Tibial nerve (tissue), 4 donors: ENCODE results near the gene PABPN1. TPM values are rescaled to one million over a fixed set of nuclear protein-coding genes. Genes with fewer than 3 reads are reported as not detected.

Experiments
- DNase-seq, 2 donors: peaks; one replicate each; pipeline ENCODE4 v3.0.0-alpha.2; 2019; ENCODE audit warnings: low spot score in 2 of 2
- H3K27ac ChIP-seq, 4 donors: fragments of 200-600 bp; sonication (generic) in 3 of 4; one replicate each; pipeline ENCODE4 v1.5.1; 2017 to 2019; ENCODE audit warnings: mild to moderate bottlenecking in 1 of 4
- H3K27me3 ChIP-seq, 2 donors: fragments of 200-600 bp; sonication (generic) in 1 of 2; one replicate each; pipeline versions ENCODE4 v1.5.1 to v1.6.0; 2017 to 2019
- H3K36me3 ChIP-seq, 3 donors: fragments of 200-600 bp; sonication (generic); one replicate each; pipeline ENCODE4 v1.5.1; 2018 to 2019
- H3K4me1 ChIP-seq, 4 donors: fragments of 200-600 bp; sonication (generic) in 3 of 4; one replicate each; pipeline ENCODE4 v1.5.1; 2017 to 2019
- H3K4me3 ChIP-seq, 4 donors: fragments of 200-600 bp; sonication (generic) in 3 of 4; one replicate each; pipeline ENCODE4 v1.5.1; 2017 to 2019; ENCODE audit warnings: mild to moderate bottlenecking in 1 of 4, moderate library complexity in 1 of 4
- H3K9me3 ChIP-seq, 4 donors: fragments of 200-600 bp; sonication (generic) in 3 of 4; one replicate each; pipeline ENCODE4 v1.5.1; 2017 to 2019
- EP300 ChIP-seq, 2 donors: sonication (generic); formaldehyde crosslinking; IDR thresholded peaks; one replicate each; pipeline ENCODE4 v1.6.1; 2017; ENCODE audit warnings: antibody characterized with exemption in 2 of 2, mild to moderate bottlenecking in 1 of 2
- POLR2A ChIP-seq, 2 donors: fragments of 450-650 bp; IDR thresholded peaks; one replicate each; pipeline ENCODE4 v1.6.1; 2017; ENCODE audit warnings: antibody characterized with exemption in 2 of 2, mild to moderate bottlenecking in 2 of 2, moderate library complexity in 2 of 2
- WGBS, 2 donors: methylation state at CpG; one replicate each; pipeline ENCODE4 v1.1.5; 2018; 5-methylcytosine and 5-hydroxymethylcytosine counted together
- total RNA-seq, 4 donors: library from RNA; depleted of rRNA; stranded (reverse); fragments of >200 nt; gene quantifications; one replicate each; pipeline ENCODE4 v1.1.0, GENCODE V29; 2016
- TF ChIP-seq, protein P1 (sequence below), 5 experiments: fragments of 200-600 bp in 3 of 5; fragments of 450-650 bp in 2 of 5; sonication (generic) in 3 of 5; IDR thresholded peaks; one replicate each; pipeline ENCODE4 v1.5.1; 2016 to 2019; ENCODE audit warnings: antibody characterized with exemption in 5 of 5, mild to moderate bottlenecking in 3 of 5, moderate library complexity in 2 of 5

The PABPN1 gene
- total RNA-seq, 4 donors from 2014 or later: 52.1 to 80.8 (median 64.5) TPM

DNA sequence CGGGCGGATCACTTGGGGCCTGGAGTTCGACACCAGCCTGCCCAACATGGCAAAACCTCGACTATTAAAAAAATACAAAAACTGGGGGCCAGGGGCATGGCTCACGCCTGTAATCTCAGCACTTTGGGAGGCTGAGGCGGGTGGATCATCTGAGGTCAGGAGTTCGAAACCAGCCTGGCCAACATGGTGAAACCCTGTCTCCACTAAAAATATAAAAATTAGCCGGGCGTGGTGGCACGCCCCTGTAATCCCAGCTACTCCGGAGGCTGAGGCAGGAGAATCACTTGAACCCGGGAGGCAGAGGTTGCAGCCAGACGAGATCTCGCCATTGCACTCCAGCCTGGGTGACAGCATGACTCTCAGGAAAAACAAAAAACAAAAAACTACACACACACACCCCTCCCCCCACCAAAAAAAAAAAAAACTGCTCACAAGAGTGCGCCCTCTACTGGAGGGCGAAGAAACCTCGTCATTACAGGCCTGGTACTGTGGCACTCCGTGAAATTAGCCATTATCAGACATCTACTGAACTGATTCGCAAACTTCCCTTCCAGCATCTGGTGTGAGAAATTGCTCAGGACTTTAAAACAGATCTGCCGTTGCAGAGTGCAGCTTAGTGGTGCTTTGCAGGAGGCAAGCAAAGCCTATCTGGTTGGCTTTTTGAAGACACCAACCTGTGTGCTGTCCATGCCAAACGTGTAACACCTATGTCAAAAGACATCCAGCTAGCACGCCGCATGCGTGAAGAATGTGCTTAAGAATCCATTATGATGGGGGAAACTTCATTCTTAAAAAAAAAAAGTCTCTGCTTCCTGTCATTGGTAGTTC lies 26.3 kb upstream of the PABPN1 start:
- Histone ChIP-seq H3K27me3 (no peaks in the 10 kb centered on the region), H3K9me3 (no peaks in the 10 kb centered on the region), H3K27ac (peak overlapping the region in 2 of 4 donors; percentile 27 to 30), H3K4me3 (no peak overlapping the region), H3K36me3 (peaks cover 0 to 26% (median 0%) of the 10 kb centered on the region in 3 donors), H3K4me1 (peaks cover 0 to 38% (median 16%) of the 10 kb centered on the region in 4 donors)
- TF ChIP-seq EP300 (IDR thresholded peaks at IDR 0.05) (no peak), POLR2A (IDR thresholded peaks at IDR 0.05) (no peak)
- TF ChIP-seq, protein P1, sequence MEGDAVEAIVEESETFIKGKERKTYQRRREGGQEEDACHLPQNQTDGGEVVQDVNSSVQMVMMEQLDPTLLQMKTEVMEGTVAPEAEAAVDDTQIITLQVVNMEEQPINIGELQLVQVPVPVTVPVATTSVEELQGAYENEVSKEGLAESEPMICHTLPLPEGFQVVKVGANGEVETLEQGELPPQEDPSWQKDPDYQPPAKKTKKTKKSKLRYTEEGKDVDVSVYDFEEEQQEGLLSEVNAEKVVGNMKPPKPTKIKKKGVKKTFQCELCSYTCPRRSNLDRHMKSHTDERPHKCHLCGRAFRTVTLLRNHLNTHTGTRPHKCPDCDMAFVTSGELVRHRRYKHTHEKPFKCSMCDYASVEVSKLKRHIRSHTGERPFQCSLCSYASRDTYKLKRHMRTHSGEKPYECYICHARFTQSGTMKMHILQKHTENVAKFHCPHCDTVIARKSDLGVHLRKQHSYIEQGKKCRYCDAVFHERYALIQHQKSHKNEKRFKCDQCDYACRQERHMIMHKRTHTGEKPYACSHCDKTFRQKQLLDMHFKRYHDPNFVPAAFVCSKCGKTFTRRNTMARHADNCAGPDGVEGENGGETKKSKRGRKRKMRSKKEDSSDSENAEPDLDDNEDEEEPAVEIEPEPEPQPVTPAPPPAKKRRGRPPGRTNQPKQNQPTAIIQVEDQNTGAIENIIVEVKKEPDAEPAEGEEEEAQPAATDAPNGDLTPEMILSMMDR (IDR thresholded peaks at IDR 0.05): peak; percentile 66 to 94 (median 71)
- WGBS, 2 donors: 31% methylated on average over 24 of the region's 24 CpGs
- DNase-seq: peak in 1 of 2 donors; percentile 47

DNA sequence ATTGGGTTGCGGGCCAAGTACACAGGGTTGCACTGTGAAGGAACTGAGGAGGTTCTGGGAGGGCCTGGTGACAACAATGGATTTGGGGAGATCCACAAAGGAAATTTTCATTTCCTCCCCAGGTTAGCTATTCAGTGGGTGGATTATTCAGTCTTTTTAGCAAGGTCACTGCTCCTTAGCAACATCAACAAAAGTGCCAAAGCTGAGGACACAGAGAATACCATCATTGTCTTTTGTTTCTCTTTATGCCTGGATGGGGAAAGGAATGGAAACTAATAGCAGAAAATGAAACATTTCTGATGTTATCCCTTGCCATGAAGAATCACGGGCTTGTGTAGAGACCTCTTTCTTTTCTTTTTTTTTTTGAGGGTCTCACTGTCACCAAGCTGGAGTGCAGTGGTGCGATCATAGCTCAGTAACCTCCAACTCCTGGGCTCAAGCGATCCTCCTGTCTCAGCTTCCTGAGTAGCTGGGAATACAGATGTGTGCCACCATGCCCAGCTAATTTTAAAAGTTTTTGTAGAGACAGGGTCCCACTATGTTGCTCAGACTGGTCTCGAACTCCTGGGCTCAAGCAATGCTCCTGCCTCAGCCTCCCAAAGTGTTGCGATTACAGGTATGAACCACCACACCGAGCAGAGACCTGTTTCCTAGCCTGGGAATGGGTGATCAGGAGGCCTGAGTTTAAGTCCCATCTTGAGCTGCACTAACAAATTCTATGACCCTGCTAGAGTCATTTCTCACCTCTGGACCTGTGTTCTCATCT lies 25.1 kb upstream of the PABPN1 start:
- Histone ChIP-seq H3K36me3 (peaks cover 0 to 26% (median 0%) of the 10 kb centered on the region in 3 donors), H3K27me3 (no peaks in the 10 kb centered on the region), H3K4me3 (no peak overlapping the region), H3K27ac (peak overlapping the region in 2 of 4 donors; percentile 27 to 30), H3K9me3 (no peaks in the 10 kb centered on the region), H3K4me1 (peaks cover 0 to 47% (median 23%) of the 10 kb centered on the region in 4 donors)
- no peak for DNase-seq
- WGBS, 2 donors: 78 to 80% methylated on average over 7 of the region's 7 CpGs
- TF ChIP-seq POLR2A (IDR thresholded peaks at IDR 0.05): no peak
- TF ChIP-seq EP300 (IDR thresholded peaks at IDR 0.05): no peak

DNA sequence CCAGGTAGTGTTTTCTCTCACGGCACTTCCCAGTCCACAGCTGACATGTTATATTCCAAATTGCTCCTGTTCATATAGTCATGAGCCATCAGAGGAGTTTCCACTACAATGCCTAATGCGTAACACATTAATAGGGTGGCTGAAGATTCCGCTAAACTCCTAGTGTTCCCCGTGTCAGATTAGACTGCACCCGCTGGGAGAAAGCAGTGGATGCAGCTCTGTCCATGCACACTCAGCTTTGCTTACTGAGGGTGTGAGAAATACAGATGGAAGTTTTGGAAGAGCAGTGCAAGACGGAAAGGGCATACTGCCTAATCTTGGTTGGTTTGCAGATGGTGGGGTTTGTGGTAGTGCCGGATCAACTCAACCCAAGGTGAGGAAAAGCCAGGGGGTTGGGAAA lies 24.2 kb upstream of the PABPN1 start:
- no peak for DNase-seq
- H3K36me3 ChIP-seq: peaks cover 0 to 26% (median 0%) of the 10 kb centered on the region in 3 donors
- peaks cover 0 to 47% (median 23%) of the 10 kb centered on the region in 4 donors for H3K4me1 ChIP-seq
- no peak overlapping the region for H3K4me3 ChIP-seq
- TF ChIP-seq, protein P1 (IDR thresholded peaks at IDR 0.05): no peak
- no peak for TF ChIP-seq EP300 (IDR thresholded peaks at IDR 0.05)
- no peak for TF ChIP-seq POLR2A (IDR thresholded peaks at IDR 0.05)
- no peaks in the 10 kb centered on the region for H3K9me3 ChIP-seq
- 87 to 89% methylated on average over 7 of the region's 7 CpGs for WGBS, 2 donors
- H3K27ac ChIP-seq: peak overlapping the region in 2 of 4 donors; percentile 27 to 30
- no peaks in the 10 kb centered on the region for H3K27me3 ChIP-seq

DNA sequence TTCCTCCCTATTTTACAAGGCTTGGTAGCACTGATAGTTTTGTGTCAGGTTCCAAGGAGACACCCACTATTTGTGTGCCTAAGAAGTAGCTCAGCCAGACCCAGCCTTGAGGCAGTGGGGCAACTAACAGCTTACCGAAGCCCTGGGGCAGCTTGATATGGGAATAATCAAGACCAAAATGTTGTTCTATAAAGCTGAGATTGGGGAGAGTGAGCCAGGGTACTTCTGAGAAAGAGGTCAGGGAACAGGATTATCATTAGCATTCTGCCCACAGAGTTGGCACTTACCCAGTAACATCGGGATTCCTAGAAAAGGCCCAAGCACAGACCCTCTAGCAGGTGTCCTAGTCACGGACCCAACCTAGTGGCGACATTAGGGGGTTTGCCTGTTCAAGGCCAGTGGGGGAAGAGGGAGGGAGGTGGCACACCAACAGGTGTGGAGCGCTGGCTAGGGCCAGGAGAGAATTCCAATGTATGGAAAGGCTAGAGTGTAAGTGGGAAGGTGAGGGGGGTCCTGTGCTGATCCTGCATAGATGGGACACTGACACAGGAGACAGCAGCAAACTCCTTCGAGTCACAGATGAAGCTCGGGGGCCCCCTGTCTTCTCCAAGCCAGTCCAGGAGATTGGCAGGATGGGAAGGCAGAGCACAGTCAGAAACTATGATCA lies 23.5 kb upstream of the PABPN1 start:
- Histone ChIP-seq H3K27ac (peak overlapping the region in 2 of 4 donors; percentile 97 to 100), H3K36me3 (peaks cover 0 to 26% (median 0%) of the 10 kb centered on the region in 3 donors), H3K4me3 (no peak overlapping the region), H3K9me3 (no peaks in the 10 kb centered on the region), H3K4me1 (peaks cover 0 to 50% (median 23%) of the 10 kb centered on the region in 4 donors), H3K27me3 (no peaks in the 10 kb centered on the region)
- no peak for DNase-seq
- TF ChIP-seq, protein P1 (IDR thresholded peaks at IDR 0.05): no peak
- no peak for TF ChIP-seq POLR2A (IDR thresholded peaks at IDR 0.05)
- TF ChIP-seq EP300 (IDR thresholded peaks at IDR 0.05): no peak
- 83 to 89% methylated on average over 7 of the region's 7 CpGs for WGBS, 2 donors

DNA sequence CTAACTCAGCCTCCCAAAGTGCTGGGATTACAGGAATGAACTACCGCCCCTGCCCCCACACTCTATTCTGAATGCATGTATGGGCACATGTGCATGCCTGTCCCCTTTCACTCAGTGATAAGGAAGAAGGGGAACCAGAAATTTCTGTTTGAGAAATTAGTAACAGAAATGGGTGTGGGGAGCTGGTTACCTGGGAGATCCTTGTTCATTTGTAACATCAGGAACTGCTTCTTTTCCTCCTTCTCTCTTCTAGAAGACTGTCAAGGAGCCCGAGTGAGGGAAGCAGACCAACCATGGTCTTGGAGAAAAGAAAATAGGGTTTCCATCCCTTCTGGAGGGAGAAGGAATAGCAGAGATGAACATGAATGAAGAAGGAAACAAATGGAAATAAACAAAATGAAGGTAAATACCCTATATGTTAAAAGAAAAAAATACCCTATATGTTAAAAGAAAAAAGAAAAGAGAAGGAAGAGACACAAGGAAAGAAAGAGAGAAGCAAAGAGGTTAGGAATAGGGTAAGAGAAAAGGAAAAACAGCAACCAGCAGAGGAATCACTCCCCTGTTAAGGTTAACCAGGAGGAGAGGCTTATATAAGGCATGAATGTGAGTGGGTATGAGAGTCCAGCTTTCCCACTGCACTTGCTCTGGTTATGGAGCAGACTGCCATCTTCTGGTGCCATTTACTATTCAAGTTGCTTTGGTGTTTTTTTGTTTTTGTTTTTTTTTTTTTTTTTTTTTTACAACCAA lies 21.9 kb upstream of the PABPN1 start:
- peak overlapping the region in 3 of 4 donors; percentile 24 to 100 (median 97) for H3K27ac ChIP-seq
- H3K27me3 ChIP-seq: no peaks in the 10 kb centered on the region
- peaks cover 0 to 52% (median 24%) of the 10 kb centered on the region in 4 donors for H3K4me1 ChIP-seq
- H3K36me3 ChIP-seq: peaks cover 0 to 26% (median 0%) of the 10 kb centered on the region in 3 donors
- no peak for DNase-seq
- H3K9me3 ChIP-seq: no peaks in the 10 kb centered on the region
- TF ChIP-seq POLR2A (IDR thresholded peaks at IDR 0.05) (no peak), EP300 (IDR thresholded peaks at IDR 0.05) (no peak)
- TF ChIP-seq, protein P1 (IDR thresholded peaks at IDR 0.05): peak in 2 of 5 experiments; percentile 13 to 17
- 72 to 87% methylated on average over 2 of the region's 2 CpGs for WGBS, 2 donors
- no peak overlapping the region for H3K4me3 ChIP-seq
